Liver (tissue), 3 donors: ENCODE data around the gene VRTN.

Experiments
- FOXA2 ChIP-seq: IDR thresholded peaks from 2 replicates; pipeline ENCODE4 v1.6.1; 2016; ENCODE audit warnings: antibody characterized with exemption
- GABPA ChIP-seq, 2 donors: IDR thresholded peaks in 1 of 2; conservative IDR thresholded peaks in 1 of 2; 2 replicates each; pipeline ENCODE4 v1.6.1; 2016; ENCODE audit warnings: antibody characterized with exemption in 2 of 2, mild to moderate bottlenecking in 1 of 2, moderate library complexity in 1 of 2
- JUND ChIP-seq, 2 donors: IDR thresholded peaks; 2 replicates each; pipeline ENCODE4 v1.6.1; 2016; ENCODE audit warnings: antibody characterized with exemption in 2 of 2
- RAD21 ChIP-seq, 2 donors: IDR thresholded peaks; 2 replicates each; pipeline ENCODE4 v1.6.1; 2016; ENCODE audit warnings: antibody characterized with exemption in 2 of 2, mild to moderate bottlenecking in 2 of 2
- RXRA ChIP-seq, 2 donors: IDR thresholded peaks; 2 replicates each; pipeline ENCODE4 v1.6.1; 2017 to 2018; ENCODE audit warnings: antibody characterized with exemption in 2 of 2, mild to moderate bottlenecking in 1 of 2
- TAF1 ChIP-seq: conservative IDR thresholded peaks from 2 replicates; pipeline ENCODE4 v1.6.1; 2016; ENCODE audit warnings: antibody characterized with exemption, mild to moderate bottlenecking
- TF ChIP-seq, protein P1 (sequence below): fragments of 150-350 bp; IDR thresholded peaks from 2 replicates; pipeline ENCODE4 v1.5.1; 2017; ENCODE audit warnings: improper control_type of control experiment, low read depth, low read length; ENCODE audit not compliant: missing input control
- TF ChIP-seq, protein P2 (sequence below): IDR thresholded peaks from 2 replicates; pipeline ENCODE4 v1.6.1; 2016; ENCODE audit warnings: antibody characterized with exemption
- TF ChIP-seq, protein P3 (sequence below): IDR thresholded peaks from 2 replicates; pipeline ENCODE4 v1.6.1; 2016; ENCODE audit warnings: antibody characterized with exemption
- TF ChIP-seq, protein P4 (sequence below): IDR thresholded peaks from 2 replicates; pipeline ENCODE4 v1.6.1; 2016; ENCODE audit warnings: antibody characterized with exemption, mild to moderate bottlenecking
- TF ChIP-seq, protein P5 (sequence below): IDR thresholded peaks from 2 replicates; pipeline ENCODE4 v1.6.1; 2016; ENCODE audit warnings: antibody characterized with exemption
- donor health status: healthy.
- donor health status: healthy.

DNA sequence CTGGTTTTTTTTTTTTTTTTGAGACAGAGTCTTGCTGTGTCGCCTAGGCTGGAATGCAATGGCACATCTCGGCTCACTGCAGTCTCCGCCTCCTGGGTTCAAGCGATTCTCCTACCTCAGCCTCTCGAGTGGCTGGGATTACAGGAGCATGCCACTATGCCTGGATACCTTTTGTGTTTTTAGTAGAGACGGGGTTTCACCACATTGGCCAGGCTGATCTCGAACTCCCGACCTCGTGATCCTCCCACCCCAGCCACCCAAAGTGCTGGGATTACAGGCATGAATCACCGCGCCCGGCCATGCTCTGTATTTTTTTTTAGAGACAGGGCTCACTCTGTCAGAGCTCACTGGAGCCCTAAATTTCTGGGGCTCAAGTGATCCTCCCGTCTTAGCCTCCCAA lies 32.6 kb downstream of the VRTN start:
- TF ChIP-seq, protein P1, sequence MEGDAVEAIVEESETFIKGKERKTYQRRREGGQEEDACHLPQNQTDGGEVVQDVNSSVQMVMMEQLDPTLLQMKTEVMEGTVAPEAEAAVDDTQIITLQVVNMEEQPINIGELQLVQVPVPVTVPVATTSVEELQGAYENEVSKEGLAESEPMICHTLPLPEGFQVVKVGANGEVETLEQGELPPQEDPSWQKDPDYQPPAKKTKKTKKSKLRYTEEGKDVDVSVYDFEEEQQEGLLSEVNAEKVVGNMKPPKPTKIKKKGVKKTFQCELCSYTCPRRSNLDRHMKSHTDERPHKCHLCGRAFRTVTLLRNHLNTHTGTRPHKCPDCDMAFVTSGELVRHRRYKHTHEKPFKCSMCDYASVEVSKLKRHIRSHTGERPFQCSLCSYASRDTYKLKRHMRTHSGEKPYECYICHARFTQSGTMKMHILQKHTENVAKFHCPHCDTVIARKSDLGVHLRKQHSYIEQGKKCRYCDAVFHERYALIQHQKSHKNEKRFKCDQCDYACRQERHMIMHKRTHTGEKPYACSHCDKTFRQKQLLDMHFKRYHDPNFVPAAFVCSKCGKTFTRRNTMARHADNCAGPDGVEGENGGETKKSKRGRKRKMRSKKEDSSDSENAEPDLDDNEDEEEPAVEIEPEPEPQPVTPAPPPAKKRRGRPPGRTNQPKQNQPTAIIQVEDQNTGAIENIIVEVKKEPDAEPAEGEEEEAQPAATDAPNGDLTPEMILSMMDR: no peak
- TF ChIP-seq, protein P2, sequence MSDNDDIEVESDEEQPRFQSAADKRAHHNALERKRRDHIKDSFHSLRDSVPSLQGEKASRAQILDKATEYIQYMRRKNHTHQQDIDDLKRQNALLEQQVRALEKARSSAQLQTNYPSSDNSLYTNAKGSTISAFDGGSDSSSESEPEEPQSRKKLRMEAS: no peak
- TF ChIP-seq TAF1 (no peak), FOXA2 (no peak), GABPA (IDR thresholded peaks at IDR 0.05 in 1 of 2, conservative IDR thresholded peaks at IDR 0.05 in 1 of 2) (no peak), RAD21 (IDR thresholded peaks at IDR 0.05) (no peak), JUND (IDR thresholded peaks at IDR 0.05) (no peak), RXRA (IDR thresholded peaks at IDR 0.05) (no peak)
- TF ChIP-seq, protein P3, sequence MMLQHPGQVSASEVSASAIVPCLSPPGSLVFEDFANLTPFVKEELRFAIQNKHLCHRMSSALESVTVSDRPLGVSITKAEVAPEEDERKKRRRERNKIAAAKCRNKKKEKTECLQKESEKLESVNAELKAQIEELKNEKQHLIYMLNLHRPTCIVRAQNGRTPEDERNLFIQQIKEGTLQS: no peak
- TF ChIP-seq, protein P4, sequence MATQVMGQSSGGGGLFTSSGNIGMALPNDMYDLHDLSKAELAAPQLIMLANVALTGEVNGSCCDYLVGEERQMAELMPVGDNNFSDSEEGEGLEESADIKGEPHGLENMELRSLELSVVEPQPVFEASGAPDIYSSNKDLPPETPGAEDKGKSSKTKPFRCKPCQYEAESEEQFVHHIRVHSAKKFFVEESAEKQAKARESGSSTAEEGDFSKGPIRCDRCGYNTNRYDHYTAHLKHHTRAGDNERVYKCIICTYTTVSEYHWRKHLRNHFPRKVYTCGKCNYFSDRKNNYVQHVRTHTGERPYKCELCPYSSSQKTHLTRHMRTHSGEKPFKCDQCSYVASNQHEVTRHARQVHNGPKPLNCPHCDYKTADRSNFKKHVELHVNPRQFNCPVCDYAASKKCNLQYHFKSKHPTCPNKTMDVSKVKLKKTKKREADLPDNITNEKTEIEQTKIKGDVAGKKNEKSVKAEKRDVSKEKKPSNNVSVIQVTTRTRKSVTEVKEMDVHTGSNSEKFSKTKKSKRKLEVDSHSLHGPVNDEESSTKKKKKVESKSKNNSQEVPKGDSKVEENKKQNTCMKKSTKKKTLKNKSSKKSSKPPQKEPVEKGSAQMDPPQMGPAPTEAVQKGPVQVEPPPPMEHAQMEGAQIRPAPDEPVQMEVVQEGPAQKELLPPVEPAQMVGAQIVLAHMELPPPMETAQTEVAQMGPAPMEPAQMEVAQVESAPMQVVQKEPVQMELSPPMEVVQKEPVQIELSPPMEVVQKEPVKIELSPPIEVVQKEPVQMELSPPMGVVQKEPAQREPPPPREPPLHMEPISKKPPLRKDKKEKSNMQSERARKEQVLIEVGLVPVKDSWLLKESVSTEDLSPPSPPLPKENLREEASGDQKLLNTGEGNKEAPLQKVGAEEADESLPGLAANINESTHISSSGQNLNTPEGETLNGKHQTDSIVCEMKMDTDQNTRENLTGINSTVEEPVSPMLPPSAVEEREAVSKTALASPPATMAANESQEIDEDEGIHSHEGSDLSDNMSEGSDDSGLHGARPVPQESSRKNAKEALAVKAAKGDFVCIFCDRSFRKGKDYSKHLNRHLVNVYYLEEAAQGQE: no peak
- TF ChIP-seq, protein P5, sequence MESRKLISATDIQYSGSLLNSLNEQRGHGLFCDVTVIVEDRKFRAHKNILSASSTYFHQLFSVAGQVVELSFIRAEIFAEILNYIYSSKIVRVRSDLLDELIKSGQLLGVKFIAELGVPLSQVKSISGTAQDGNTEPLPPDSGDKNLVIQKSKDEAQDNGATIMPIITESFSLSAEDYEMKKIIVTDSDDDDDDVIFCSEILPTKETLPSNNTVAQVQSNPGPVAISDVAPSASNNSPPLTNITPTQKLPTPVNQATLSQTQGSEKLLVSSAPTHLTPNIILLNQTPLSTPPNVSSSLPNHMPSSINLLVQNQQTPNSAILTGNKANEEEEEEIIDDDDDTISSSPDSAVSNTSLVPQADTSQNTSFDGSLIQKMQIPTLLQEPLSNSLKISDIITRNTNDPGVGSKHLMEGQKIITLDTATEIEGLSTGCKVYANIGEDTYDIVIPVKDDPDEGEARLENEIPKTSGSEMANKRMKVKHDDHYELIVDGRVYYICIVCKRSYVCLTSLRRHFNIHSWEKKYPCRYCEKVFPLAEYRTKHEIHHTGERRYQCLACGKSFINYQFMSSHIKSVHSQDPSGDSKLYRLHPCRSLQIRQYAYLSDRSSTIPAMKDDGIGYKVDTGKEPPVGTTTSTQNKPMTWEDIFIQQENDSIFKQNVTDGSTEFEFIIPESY: no peak
